ENCODE data around the gene NUP133.

DNA sequence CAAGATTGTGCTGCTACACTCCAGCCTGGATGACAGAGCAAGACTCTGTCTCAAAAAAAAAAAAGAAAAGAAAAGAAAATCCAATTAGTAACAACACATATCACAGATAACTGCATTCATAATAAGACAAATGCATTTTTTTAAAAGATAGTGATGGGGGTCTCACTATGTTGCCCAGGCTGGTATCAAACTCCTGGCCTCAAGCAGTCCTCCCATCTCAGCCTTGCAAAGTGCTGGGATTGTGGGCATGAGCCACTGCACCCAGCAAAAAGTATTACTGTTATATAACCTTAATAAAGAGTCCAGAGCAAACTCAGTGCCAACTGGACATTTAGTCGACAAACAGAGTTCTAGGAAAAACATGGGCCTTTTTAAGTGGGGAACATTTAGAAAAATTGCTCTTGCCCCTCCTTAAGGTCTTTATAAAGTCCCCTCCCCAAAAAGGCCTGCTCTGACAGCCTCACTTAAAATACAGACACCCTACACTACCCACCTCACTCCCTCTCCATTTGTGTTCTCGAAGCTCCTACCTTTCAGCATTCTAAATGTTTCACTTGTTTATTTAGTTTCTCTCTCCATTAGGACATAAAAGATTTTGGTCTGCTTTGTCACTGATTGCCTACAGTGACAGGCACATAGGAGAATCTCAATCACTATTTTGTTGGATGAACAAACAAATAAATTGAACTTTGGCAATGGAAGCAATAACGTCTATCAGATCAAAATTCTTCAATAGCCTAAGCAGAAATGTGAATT, 42.8 kb upstream of the NUP133 start:
- TF ChIP-seq, protein P1, sequence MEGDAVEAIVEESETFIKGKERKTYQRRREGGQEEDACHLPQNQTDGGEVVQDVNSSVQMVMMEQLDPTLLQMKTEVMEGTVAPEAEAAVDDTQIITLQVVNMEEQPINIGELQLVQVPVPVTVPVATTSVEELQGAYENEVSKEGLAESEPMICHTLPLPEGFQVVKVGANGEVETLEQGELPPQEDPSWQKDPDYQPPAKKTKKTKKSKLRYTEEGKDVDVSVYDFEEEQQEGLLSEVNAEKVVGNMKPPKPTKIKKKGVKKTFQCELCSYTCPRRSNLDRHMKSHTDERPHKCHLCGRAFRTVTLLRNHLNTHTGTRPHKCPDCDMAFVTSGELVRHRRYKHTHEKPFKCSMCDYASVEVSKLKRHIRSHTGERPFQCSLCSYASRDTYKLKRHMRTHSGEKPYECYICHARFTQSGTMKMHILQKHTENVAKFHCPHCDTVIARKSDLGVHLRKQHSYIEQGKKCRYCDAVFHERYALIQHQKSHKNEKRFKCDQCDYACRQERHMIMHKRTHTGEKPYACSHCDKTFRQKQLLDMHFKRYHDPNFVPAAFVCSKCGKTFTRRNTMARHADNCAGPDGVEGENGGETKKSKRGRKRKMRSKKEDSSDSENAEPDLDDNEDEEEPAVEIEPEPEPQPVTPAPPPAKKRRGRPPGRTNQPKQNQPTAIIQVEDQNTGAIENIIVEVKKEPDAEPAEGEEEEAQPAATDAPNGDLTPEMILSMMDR (IDR thresholded peaks at IDR 0.05 in 8 of 11, conservative IDR thresholded peaks at IDR 0.05 in 3 of 11), result no peak
- TF ChIP-seq POLR2A (IDR thresholded peaks at IDR 0.05) (no peak), POLR2AphosphoS5 (IDR thresholded peaks at IDR 0.05) (no peak)
